Esophagus mucosa (tissue), 1 donor: ENCODE measurements around the gene HIPK3. TPM values are rescaled to one million over a fixed set of nuclear protein-coding genes. Genes with fewer than 3 reads are reported as not detected.

Source experiments
- ATAC-seq: fragments of 200-7000 bp; cut with Tn5 transposase; one replicate; pipeline ENCODE4 v1.9.1; 2020
- total RNA-seq: library from RNA; stranded (reverse); gene quantifications from one replicate; pipeline ENCODE4 v1.2.4, GENCODE V29; 2023
- donor health status: DM: yes; HTN: yes; CAD: no.

HIPK3 gene
- total RNA-seq, 1 donor from 2014 or later, result 61.4 TPM

DNA sequence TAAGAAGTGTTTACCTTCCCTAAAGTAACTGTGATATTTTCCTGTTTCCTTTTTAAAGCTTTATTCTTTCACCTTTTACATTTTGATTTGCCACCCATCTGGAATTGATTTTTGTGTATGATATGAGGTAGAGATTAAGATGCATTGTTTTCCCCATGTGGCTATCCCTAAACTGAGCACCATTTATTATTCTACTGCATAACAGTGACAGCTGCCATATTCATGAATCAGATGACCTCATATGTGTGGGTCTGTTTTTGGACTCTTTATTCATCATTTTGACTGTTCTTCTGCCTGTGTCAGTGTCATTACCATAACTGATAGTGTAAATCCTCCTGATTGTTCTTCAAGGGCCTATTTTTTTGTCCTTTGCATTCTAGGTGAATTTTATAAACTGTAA, 50.8 kb downstream of the HIPK3 start:
- ATAC-seq, result no peak

DNA sequence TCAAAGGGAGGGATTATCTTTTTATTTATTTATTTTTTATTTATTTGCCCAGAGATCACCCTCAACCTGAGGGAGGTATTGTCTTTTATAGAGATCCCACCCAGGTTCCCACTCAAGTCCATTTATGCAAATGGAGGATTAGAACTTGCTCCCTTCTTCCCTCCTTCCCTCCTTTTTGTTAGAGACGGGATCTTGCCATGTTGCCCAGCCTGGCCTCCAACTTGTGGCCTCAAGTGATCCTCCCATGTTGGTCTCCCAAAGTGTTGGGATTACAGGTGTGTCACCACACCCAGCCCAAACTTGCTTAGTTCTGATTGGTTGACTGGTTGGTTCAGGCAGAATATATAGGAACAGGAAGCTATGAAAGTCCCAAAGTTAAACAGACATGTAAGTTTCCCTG, 51.9 kb downstream of the HIPK3 start:
- no peak for ATAC-seq

DNA sequence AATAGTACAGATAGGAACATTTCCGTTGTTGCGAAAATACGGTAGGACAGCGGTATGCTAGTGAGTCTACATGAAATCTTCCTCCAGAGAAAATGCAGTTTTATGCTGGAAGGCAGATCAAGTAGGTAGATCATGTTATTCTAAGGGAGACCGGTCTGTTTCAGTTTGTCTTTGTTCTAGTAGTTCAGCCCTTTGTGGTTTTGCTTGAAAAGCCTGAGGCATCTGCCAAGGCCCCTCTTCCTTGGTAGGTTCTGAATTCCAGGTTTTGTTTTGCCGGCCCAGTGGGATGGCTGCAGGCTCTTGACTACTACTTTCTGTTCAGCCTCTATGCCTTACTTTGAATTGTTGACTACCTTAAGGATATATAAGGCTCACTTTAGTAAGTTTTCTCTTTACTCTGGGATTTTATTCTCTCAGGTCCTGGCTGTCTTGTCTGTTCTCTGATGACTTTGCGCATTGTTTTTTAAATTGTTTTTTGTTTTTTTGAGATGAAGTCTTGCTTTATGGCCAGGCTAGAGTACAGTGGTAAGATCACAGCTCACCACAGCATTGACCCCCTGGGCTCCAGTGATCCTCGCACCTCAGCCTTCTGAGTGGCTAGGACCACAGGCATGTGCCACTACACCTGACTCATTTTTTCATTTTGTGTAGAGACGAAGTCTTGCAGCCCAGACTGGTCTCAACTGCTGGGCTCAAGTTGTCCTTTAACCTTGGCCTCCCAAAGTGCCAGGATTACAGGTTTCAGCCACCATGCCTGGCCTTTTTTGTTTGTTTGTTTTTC, 53.7 kb downstream of the HIPK3 start:
- no peak for ATAC-seq

DNA sequence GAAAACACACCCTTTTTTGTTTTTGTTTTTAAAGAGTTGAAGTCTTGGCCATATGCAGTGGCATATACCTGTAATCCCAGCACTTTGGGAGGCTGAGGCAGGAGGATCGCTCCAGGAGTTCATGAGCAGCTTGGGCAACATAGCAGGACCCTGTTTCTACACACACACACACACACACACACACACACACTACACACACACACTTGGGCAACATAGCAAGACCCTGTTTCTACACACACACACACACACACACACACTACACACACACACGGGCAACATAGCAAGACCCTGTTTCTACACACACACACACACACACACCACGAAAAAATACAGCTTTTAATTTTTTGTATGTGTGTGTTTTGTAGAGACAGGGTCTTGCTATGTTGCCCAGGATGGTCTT, 54.5 kb downstream of the HIPK3 start:
- no peak for ATAC-seq

DNA sequence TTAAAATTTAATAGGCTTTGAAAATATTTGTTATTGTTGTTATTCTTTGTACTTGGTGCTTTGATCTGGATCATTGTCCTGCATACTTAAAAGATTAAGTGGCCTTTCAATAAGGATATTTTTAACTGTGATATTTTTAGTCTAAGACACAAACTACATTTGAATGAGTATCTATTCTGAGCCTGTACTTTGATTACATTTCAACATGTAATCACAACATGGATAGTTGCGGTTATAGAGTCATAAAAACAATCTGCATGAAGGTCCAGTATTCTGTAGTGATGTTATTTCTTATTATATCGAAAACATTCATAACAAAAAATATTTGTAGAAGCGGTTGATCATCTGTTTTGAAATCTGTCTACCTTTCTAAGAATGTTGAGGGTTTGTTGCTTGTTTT, 58.6 kb downstream of the HIPK3 start:
- no peak for ATAC-seq

DNA sequence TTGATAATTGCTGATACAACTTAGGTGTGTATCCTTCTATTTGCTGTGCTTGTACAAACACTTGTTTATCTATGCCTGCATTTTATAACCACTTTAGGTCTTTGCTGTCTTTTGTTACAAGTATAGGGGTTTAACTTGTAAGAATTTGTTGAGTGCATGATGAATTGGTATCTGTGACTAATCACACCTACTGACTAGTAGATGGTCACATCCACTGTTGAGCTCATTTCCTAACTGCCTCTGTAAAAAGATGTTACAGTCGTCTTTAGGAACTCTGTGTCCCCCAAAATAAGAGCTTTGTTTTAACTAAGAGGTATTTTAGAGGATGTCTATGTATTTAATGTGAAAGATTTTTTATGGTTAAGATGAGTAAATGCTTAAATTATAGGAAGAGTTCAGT, 60.5 kb downstream of the HIPK3 start:
- ATAC-seq, result no peak

DNA sequence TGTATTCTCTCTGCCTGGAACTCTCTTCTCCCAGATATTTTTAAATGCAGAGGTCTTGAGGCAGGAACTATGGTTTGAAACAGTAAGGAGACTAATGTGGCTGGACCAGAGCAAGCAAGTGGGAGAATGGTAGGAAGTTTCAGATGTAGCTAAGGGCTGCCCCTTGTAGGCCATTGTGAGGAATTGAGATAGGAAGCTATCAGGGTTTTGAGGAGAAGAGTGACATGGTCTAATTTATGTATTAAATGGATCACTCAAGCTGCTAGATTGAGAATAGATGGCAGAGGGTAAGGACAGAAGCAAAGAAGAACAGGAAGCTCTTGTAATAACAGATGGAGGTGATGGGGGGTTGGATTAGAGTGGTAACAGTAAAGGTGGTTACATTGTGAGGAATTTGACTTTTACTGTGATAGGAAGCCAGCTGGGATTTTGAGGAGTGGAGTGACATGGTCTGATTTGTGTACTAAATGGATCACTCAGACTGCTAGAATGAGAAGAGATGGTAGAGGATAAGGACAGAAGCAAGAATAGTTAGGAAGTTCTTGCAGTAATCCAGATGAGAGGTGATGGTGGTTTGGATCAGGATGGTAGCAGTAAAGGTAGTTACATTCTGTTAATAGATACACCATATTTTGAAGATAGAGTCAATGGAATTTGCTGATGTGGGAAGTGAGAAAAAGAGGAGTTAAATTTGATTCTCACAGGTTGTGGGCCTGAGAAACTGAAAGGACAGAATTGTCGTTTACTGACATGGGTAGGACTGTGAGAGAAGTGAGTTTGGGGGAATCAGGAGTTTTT, 63.0 kb downstream of the HIPK3 start:
- no peak for ATAC-seq

DNA sequence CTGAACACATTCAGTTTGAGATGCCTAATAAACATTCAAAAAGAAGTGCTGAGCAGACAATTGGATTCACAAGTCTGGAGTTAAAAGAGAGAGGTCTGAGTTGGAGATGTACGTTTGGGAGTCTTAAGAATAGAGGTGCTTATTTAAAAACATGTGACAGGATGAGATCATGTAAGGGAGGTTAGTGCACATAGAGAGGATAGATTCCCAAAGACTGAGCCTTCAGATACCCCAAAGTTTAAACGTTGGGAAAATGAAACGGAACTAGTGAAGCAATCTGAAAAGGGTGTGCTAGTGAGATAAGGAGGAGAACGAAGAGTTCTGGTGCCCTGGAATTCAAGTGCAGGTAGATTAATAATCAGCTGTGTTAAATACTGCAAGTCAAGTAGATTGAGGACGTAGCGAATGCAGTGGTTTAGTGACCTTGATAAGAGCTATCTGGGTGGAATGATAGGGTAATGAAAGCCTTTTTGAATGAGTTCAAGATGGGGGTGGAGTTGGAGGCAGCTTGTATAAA, 63.7 kb downstream of the HIPK3 start:
- ATAC-seq, result no peak

DNA sequence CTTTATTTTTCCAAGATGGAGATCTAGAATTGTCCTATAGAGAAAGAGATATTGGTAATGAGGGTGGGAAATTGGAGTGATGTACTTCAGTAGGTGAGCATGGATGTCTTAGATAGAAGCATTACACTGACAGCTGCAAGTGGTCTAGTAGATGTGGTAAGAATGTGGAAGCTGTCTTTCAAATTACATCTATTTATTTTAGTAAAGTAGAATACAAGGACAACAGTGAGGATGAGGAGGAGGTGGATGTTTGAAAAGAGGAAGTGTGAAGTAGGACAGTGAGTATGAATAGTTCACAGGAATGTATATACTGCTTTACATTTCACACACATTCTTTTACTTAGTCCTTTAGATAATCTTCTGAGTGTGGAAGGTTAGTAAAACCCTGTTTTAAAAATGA, 64.2 kb downstream of the HIPK3 start:
- ATAC-seq, result no peak

DNA sequence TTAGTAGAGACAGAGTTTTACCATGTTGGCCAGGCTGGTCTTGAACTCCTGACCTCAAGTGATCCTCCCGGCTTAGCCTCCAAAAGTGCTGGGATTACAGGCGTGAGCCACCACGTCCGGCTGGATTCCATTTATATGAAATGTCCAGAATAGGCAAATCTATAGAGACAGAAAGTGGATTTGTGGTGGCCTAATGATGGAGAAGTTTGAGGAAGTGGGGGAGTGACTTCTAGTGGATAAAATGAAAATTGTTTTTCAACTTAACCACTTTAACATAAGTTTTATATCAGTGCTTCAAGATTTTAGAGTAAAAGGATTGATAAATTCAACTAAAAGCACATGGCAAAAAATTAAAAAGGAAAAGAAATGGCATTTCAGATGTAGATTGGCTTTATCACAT, 66.2 kb downstream of the HIPK3 start:
- no peak for ATAC-seq

DNA sequence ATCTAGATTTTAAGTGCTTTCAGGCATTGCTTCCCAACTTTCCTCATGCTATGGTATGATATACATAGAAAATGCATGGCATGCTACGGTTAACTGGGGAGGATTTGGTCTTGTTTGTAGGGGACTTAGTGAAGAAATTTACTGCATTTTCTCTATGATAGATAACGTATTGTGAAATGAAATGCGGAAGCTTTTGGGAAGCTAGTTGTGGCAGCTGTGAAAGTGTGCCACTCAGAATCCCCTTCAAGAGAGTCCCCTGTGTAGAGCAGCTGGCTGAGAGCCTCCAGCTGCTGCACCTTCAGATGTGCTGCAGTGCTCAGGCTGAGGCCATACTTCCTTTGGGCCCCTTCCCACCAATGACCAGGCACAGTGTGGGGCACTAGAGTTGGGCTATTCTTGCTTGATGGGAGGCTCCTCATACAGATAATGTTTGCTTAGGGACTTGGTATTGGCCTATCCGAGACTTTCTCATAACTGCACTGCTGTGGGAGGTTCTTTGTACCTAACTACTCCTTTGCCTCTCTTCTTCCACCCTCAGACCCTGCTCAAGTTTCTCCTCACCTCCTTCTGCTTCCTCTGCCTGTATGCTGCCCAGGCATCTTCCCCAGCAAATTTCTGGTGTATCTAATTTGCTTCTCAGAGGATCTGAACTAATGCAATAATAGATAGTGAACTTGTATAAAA, 67.3 kb downstream of the HIPK3 start:
- ATAC-seq, result no peak

DNA sequence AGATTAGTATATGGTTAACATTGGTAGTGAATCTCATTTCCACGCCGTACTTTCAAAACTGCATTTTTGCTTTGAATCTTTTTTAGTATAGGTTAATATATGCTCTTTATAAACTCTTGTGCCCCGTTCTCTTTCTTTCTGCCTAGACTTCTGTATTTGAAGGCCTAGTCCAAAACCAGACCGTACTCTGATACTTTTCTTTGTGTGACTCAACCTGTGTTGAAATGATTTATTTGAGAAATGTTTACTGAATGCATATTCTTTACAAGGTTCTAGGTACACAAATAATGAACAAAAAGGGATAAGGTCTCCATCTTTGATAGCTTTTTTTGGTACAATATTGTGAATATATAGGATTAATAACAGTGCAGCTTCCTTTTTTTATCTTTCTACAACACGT, 68.3 kb downstream of the HIPK3 start:
- no peak for ATAC-seq

DNA sequence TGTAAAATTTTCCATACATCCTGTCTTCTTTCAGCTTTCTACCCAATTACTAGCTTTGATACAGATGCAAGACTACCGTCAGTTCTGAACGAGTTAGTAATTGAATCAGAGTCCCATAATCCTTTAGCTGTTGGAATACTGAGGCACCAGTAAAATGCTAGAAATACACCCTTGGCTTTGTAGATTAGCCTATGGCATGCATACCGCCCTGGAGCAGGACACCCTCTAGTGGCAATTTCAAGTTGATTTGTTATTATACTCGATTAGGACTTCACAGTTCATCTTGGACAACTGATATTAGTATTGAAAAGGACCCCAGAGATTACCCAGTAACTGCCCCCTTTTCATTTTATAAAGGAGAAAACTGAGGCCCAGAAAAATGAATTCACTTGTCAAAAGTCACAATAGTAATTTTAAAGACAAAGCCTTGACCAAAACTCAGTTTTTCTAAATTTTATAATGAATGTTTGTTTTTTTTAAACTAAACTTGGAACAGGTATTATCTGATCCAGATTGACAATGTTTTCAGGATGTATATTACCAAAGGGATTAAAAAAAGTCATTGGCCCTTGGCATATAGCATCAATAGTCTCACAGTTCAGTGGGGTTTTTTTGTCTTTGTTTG, 72.6 kb downstream of the HIPK3 start:
- ATAC-seq, result peak; percentile 81

DNA sequence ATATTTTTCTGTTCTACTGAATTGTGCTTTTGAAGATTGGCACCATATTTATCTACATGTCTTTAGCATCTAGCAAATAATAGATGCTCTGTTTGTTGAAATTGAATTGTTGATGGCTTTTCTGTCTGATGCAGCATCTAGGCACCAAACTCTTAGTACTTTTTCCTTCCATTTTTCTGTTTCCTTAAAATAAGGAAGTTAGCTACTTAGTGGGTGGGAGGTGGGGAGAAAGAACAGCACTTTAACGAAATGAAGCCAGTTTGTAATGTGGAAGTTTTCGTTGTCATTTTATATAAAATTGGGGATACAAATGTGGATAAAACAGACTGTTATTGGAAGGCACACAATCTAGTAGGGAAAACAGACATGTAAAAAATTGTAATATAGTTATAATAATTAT, 76.6 kb downstream of the HIPK3 start:
- no peak for ATAC-seq

DNA sequence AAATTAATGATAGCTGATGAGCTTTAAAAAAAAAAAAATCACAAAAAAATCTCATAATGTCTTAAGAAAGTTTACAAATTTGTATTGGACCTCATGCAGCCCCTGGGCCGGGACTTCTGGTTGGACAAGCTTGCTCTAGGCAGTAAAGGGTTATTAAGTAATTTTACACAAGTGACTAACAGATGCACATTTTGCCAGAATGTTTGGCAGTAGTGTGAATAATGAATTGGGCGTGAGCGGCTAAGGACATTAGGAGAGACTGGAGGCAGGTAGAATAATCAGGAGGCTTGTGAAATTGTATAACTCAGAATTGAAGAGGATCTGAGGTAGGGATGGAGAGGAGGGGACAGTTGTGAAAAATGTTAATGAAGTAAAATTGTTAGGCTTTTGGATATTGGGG, 77.4 kb downstream of the HIPK3 start:
- peak; percentile 64 for ATAC-seq

DNA sequence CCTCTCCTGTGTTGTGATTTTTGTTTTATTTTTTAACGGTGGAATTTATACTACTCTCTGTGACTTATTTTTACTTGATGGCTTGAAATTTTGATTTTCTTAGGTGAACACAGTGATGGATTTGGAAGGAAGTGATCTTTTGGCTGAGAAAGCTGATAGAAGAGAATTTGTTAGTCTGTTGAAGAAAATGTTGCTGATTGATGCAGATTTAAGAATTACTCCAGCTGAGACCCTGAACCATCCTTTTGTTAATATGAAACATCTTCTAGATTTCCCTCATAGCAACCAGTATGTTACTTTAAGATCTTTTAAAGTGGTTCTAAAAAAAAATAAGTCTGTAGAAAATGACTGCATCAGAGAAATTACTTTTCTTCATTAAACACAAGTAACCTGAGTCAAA, 82.1 kb downstream of the HIPK3 start:
- no peak for ATAC-seq

DNA sequence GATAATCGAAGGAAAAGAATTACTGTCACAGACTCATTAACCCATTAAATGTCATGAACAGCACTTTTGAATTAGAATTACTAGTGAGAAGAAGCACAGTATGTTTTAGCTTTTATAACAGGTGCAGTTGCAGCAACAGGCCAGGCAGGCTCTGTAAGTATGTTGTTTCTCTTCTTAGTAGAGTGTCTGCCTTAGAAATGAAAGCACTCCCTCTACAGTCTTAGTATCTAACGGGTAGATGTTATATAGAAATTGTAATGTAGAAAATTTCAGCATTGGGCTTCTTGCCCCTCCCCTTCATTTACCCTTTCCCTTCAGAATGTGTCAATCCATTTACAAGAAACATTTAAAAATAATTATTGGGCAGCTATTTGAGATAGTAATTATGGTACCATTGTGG, 87.4 kb downstream of the HIPK3 start:
- no peak for ATAC-seq

DNA sequence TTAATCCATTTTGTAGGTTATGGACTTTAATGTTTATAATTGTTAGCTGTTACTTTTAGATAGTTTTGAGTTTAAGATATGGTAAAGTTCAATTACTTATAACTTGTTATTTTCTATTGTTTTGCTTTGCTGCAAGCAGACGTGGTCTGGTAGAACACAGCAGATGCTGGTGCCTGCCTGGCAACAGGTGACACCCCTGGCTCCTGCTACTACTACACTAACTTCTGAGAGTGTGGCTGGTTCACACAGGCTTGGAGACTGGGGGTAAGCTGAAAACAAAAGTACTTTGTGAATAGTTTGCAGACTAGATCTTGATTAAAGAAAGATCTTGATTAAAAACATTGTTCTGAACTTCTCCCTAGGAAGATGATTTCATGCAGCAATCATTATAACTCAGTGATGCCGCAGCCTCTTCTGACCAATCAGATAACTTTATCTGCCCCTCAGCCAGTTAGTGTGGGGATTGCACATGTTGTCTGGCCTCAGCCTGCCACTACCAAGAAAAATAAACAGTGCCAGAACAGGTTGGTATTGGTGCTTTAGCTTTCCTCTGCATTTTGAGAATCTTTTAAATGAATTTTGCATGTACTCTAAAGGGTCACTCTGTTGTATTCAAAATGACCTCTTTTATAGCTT, 90.4 kb downstream of the HIPK3 start:
- ATAC-seq, result no peak

DNA sequence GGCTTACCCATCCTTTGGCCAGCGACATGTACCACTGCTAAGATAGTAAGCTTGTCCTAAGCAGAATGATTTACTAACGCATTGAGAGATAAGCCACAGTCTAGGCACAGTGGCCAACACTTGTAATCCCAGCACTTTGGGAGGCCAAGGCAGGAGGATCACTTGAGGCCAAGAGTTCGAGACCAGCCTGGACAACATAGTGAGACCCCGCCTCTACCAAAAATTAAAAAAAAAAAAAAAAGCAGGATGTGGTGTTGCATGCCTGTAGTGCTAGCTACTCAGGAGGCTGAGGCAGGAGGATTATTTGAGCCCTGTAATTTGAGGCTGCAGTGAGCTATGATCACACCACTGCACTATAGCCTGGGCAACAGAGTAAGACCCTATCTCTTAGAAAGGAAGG, 93.1 kb downstream of the HIPK3 start:
- no peak for ATAC-seq

DNA sequence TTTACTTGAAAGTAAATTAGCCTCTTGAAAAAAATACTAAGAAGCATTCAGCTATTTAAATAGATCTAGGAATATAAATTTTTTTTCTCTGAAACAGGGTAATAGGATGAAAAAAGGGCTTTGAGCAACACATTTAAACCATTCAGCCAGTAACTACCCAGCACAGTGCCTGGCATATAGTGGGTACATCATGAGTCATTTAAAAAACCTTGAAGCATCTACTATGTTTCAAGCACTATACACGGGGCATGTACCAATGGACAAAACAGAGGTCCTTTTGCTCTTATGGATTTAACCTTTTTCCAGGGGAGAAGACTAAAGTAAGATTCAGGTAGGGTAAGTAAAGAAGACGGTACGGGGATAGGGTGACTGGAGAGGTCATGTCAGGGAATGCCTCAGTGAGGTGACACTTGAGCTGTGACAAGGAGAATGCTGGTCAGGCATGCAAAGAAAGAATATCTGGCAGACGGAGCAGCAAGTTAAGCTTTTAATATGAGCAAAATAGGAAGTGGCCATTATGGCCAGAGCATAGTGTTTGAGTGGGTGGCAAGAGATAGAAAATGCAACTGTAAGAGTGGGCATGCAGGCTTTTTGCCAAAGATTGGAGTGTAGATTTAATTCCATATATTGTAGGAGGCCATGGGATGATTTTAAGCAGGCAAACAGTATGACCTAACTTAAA, 101.1 kb downstream of the HIPK3 start:
- no peak for ATAC-seq

DNA sequence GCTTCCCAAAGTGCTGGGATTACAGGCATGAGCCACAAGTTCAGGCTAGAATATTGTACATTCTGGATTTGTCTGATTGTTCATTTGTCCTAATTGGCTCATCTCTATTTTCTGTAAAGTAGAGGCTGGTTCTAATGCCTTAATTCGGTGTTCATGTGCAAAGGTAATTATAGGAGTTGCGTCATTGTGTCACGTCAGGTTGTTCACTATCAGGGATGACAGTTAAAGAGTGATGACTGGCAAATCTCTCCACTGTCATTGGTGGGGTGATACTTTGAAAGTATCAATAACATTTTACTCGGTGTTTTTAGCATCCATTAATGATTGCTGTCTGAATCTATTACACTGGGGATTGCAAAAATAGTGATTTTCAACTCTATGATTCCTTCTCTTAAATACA, 103.5 kb downstream of the HIPK3 start:
- ATAC-seq, result no peak
